Gastrocnemius medialis (tissue), 4 donors: ENCODE results near the gene FERMT1.

Experiments
- POLR2A ChIP-seq, 2 donors: fragments of 450-650 bp; IDR thresholded peaks; one replicate each; pipeline ENCODE4 v1.6.1; 2017; ENCODE audit warnings: antibody characterized with exemption in 2 of 2, mild to moderate bottlenecking in 2 of 2, moderate library complexity in 2 of 2
- TF ChIP-seq, protein P1 (sequence below), 5 experiments: fragments of 450-650 bp in 3 of 5; fragments of 200-600 bp in 2 of 5; sonication (generic) in 2 of 5; IDR thresholded peaks in 4 of 5; conservative IDR thresholded peaks in 1 of 5; 1 replicate in 4 of 5; 2 replicates in 1 of 5; pipeline ENCODE4 v1.5.1; 2016 to 2019; ENCODE audit warnings: antibody characterized with exemption in 5 of 5, mild to moderate bottlenecking in 3 of 5, moderate library complexity in 3 of 5

DNA sequence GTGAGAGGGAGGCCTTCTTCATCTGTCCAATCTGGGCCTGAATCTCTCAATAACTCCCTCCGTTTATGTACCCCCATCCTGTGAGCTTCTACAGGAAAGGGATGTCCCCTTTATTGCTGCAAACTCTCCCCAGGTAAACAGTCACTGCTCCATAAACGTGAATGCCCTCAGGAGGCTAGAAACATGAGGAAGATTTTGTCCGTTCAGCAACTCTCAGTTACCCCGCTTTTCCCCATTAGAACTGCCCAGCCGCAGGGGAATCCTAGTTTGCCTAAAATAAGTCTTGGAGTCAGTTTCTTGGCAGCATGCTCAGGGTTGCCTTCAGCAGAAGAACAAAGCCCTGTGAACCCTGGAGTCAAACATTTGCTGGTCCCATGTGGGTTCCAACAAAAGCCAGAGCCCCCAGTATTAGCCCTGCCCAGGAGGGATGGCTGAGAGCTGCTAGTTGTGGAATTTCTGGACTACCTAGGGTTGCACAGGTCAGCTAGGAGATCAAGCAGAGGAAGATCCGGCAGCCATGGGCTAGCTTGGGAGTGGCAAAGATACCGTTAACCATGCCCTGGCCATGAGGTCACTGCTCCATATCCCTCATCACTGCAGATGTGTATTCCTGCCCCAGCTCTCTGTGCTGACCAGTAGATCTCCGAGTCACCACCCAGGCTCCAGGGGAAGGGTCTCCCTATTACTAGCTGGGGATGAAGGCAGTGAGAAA lies 69.6 kb downstream of the FERMT1 start:
- TF ChIP-seq, protein P1, sequence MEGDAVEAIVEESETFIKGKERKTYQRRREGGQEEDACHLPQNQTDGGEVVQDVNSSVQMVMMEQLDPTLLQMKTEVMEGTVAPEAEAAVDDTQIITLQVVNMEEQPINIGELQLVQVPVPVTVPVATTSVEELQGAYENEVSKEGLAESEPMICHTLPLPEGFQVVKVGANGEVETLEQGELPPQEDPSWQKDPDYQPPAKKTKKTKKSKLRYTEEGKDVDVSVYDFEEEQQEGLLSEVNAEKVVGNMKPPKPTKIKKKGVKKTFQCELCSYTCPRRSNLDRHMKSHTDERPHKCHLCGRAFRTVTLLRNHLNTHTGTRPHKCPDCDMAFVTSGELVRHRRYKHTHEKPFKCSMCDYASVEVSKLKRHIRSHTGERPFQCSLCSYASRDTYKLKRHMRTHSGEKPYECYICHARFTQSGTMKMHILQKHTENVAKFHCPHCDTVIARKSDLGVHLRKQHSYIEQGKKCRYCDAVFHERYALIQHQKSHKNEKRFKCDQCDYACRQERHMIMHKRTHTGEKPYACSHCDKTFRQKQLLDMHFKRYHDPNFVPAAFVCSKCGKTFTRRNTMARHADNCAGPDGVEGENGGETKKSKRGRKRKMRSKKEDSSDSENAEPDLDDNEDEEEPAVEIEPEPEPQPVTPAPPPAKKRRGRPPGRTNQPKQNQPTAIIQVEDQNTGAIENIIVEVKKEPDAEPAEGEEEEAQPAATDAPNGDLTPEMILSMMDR (IDR thresholded peaks at IDR 0.05 in 4 of 5, conservative IDR thresholded peaks at IDR 0.05 in 1 of 5): no peak
- TF ChIP-seq POLR2A (IDR thresholded peaks at IDR 0.05): no peak
